DMS 273 treated with DMSO at 0.1 percent for 48 hours (cell line): Measurements from ENCODE around the gene NUMA1.

Experiments
- DNase-seq: peaks from one replicate; lab custom pipeline; 2025; lab: John Stamatoyannopoulos, UW

Gene NUMA1

GRCh38 chr11:72100462-72100861 is 20.1 kb upstream of the NUMA1 start:
- DNase-seq: no peak

- DNase-seq: no peak
These were observed 19.7 kb upstream of the NUMA1 start for GRCh38 chr11:72100009-72100408.

GRCh38 chr11:72098741-72099140 is 18.4 kb upstream of the NUMA1 start:
- no peak for DNase-seq

- DNase-seq: no peak
These were observed 10.9 kb upstream of the NUMA1 start for GRCh38 chr11:72091292-72091691.

- DNase-seq: no peak
These were observed 7.9 kb upstream of the NUMA1 start for GRCh38 chr11:72088076-72088808.

GRCh38 chr11:72085621-72086351 is 5.4 kb upstream of the NUMA1 start:
- no peak for DNase-seq

GRCh38 chr11:72084965-72085364 is 4.6 kb upstream of the NUMA1 start:
- peak; percentile 67 for DNase-seq

- DNase-seq: no peak
These were observed 3.7 kb upstream of the NUMA1 start for GRCh38 chr11:72084076-72084475.

- no peak for DNase-seq
These were observed 3.1 kb upstream of the NUMA1 start for GRCh38 chr11:72083414-72083813.

- no peak for DNase-seq
These were observed 1.6 kb upstream of the NUMA1 start for GRCh38 chr11:72081821-72082453.

- DNase-seq: no peak
These were observed 872 bp upstream of the NUMA1 start for GRCh38 chr11:72081184-72081644.

- peak; percentile 46 for DNase-seq
These were observed 470 bp downstream of the NUMA1 start for GRCh38 chr11:72079819-72080325.

- no peak for DNase-seq
These were observed 1.9 kb downstream of the NUMA1 start for GRCh38 chr11:72078477-72078876.

GRCh38 chr11:72075756-72076155 is 4.6 kb downstream of the NUMA1 start:
- DNase-seq: no peak

- no peak for DNase-seq
These were observed 5.2 kb downstream of the NUMA1 start for GRCh38 chr11:72075109-72075508.

GRCh38 chr11:72072348-72072747 is 8.0 kb downstream of the NUMA1 start:
- DNase-seq: no peak

- no peak for DNase-seq
These were observed 9.9 kb downstream of the NUMA1 start for GRCh38 chr11:72070491-72070890.

- no peak for DNase-seq
These were observed 10.5 kb downstream of the NUMA1 start for GRCh38 chr11:72069787-72070251.

GRCh38 chr11:72069200-72069599 is 11.1 kb downstream of the NUMA1 start:
- DNase-seq: no peak

GRCh38 chr11:72067676-72068075 is 12.7 kb downstream of the NUMA1 start:
- DNase-seq: no peak

- DNase-seq: no peak
These were observed 13.1 kb downstream of the NUMA1 start for GRCh38 chr11:72067266-72067665.

- DNase-seq: no peak
These were observed 13.5 kb downstream of the NUMA1 start for GRCh38 chr11:72066855-72067254.
